Gastroesophageal sphincter (tissue), 3 donors: ENCODE measurements around the gene ADO.

Experiments used
- EP300 ChIP-seq: sonication (generic); formaldehyde crosslinking; IDR thresholded peaks from one replicate; pipeline ENCODE4 v1.6.1; 2017; ENCODE audit warnings: antibody characterized with exemption, mild to moderate bottlenecking
- POLR2A ChIP-seq, 2 donors: fragments of 450-650 bp; IDR thresholded peaks; one replicate each; pipeline ENCODE4 v1.6.1; 2017; ENCODE audit warnings: antibody characterized with exemption in 2 of 2, mild to moderate bottlenecking in 2 of 2, moderate library complexity in 1 of 2
- POLR2AphosphoS5 ChIP-seq: sonication (generic); formaldehyde crosslinking; IDR thresholded peaks from one replicate; pipeline ENCODE4 v1.6.1; 2017; ENCODE audit warnings: antibody characterized with exemption
- TF ChIP-seq, protein P1 (sequence below), 4 experiments: fragments of 200-600 bp in 2 of 4; fragments of 450-650 bp in 2 of 4; sonication (generic) in 1 of 4; IDR thresholded peaks; one replicate each; pipeline ENCODE4 v1.5.1; 2017 to 2019; ENCODE audit warnings: antibody characterized with exemption in 4 of 4, mild to moderate bottlenecking in 2 of 4, moderate library complexity in 2 of 4

DNA sequence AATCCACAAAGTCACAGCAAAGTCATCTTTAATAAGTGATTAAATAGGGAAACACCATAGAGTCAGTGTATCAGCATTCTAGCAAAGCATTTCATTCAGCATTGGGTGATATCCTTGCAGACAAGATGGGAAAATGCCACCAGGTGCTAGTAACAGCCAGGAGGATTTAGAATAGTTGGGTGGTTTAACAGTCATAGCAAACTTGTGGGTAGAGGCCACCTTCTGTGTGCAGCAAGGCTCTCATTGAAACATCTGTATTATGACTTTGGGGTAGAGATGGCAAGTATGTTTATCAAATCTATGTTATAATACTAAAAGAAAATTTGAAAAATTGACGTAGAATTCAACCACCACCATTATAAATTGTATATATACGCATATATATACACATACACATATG is 26.4 kb upstream of the ADO start:
- no peak for TF ChIP-seq POLR2AphosphoS5
- no peak for TF ChIP-seq POLR2A (IDR thresholded peaks at IDR 0.05)
- TF ChIP-seq, protein P1, sequence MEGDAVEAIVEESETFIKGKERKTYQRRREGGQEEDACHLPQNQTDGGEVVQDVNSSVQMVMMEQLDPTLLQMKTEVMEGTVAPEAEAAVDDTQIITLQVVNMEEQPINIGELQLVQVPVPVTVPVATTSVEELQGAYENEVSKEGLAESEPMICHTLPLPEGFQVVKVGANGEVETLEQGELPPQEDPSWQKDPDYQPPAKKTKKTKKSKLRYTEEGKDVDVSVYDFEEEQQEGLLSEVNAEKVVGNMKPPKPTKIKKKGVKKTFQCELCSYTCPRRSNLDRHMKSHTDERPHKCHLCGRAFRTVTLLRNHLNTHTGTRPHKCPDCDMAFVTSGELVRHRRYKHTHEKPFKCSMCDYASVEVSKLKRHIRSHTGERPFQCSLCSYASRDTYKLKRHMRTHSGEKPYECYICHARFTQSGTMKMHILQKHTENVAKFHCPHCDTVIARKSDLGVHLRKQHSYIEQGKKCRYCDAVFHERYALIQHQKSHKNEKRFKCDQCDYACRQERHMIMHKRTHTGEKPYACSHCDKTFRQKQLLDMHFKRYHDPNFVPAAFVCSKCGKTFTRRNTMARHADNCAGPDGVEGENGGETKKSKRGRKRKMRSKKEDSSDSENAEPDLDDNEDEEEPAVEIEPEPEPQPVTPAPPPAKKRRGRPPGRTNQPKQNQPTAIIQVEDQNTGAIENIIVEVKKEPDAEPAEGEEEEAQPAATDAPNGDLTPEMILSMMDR (IDR thresholded peaks at IDR 0.05): no peak
- TF ChIP-seq EP300: no peak
